CMK (cell line): ENCODE results near the gene OR4C13.
A peak's percentile ranks its signal among the peaks of the same experiment; 100 is the strongest.
"Not testable (repeated sequence)": the region's sequence is repeated elsewhere in the genome, so short reads cannot be mapped to it uniquely, and the experiment has no call there.

ENCODE experiments used
- DNase-seq: peaks from one replicate; pipeline ENCODE4 v3.0.0-alpha.2; 2010; ENCODE audit warnings: low read depth

The OR4C13 gene

GRCh38 chr11:49952091-49952490 is at the start of gene OR4C13:
Gene OR4C13, plus strand, starts transcription at chr11:49952391. Its CDS starts 32 bp downstream, at chr11:49952423.
- no peak for DNase-seq

DNA sequence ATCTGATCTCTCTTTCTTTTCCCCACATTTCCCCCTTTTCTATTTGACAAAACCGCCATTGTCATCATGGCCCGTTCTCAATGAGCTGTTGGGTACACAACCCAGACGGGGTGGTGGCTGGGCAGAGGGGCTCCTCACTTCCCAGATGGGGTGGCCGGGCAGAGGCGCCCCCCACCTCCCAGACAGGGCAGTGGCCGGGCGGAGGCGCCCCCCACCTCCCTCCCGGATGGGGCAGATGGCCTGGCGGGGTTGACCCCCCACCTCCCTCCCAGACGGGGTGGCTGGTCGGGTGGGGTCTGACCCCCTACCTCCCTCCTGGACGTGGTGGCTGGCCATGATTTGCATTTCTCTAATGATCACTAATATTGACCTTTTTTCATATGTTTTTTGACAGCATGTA is 40.7 kb upstream of the OR4C13 start:
- DNase-seq, result not testable (repeated sequence)

DNA sequence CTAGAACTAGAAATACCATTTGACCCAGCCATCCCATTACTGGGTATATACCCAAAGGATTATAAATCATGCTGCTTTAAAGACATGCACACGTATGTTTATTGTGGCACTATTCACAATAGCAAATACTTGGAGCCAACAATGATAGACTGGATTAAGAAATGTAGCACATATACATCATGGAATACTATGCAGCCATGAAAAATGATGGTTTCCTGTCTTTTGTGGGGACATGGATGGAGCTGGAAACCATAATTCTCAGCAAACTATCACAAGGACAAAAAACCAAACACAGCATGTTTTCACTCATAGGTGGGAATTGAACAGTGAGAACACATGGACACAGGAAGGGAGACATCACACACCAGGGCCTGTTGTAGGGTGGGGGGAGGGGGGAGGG is 3.5 kb upstream of the OR4C13 start:
- DNase-seq, result not testable (repeated sequence)

DNA sequence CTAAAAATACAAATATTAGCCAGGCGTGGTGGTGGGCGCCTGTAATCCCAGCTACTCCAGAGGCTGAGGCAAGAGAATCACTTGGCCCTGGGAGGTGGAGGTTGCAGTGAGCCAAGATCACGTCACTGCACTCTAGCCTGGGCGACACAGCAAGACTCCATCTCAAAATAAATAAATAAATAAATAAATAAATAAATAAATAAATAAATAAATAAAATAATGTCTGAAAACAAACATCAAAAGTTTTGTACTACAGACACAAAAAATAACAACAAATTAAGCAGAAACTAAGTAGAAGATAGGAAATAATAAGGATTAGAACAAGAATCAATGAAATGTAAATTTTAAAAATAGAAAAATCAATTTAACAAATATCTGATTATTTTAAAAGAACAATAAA is 21.2 kb downstream of the OR4C13 start:
- DNase-seq, result not testable (repeated sequence)

DNA sequence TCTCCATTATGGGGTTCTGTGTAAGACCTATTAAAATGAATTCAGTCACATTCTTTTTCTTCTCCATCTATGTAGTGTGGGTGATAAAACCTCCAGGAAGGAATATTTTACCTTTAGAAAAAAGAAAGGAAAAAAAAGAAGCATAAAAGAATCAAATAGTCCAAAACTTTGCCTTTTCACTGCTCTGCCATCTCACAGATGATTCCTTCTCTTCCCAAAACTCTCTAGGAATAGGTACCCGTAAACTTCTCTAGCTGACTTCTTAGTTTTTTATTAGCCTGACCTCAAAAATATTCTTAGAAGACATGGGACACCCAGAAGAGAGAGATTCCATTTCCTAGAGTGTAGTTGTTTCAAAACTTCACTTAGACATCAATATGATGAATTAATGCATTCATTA is 30.2 kb downstream of the OR4C13 start, which contains the start of gene OR4C12:
TSS of gene OR4C12 (minus strand) at position 101 of the 400 bp plus-strand sequence. CDS start at position 67, 34 bp downstream.
- not testable (repeated sequence) for DNase-seq

DNA sequence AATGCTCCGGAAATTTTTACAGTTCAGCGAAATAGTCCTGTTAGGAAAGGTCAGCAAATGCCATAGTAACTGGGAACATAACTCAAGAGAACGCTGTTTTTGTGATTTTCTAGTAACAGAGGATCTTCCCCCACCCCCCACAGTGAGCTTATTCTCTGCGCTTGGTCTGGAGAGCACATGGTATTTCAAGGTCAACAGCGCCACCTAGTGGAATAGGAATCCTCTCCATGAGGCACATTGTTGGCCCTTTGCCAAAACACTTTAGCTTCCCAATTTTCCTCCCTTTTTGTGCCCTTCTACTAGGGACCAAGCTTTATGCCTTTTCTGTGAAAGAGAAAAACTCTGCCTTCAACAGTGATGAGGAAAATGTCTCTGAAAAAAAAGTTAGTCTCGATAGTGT is 43.4 kb downstream of the OR4C13 start:
- peak; percentile 22 for DNase-seq
